ENCODE measurements around the gene ELP1.

The ELP1 gene

DNA sequence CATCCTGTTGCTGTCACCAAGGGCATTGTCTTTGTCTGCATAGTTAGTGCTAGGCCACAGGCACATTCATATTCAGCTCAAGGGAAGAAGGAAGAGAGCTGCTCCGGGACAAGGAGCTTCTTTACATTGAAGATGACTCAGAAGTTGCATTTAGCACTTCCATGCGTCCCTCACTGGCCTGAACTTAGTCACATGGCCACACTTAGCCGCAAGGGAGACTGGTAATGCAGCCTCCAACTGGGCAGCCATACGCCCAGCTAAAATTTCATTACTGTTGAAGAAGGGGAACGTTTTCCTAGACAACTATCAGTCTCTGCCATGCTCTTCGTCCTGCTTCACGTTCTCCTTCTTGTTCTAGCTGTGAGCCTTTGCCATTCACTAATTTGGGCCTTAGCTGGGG, 98.1 kb downstream of the ELP1 start:
- TF ChIP-seq, protein P1, sequence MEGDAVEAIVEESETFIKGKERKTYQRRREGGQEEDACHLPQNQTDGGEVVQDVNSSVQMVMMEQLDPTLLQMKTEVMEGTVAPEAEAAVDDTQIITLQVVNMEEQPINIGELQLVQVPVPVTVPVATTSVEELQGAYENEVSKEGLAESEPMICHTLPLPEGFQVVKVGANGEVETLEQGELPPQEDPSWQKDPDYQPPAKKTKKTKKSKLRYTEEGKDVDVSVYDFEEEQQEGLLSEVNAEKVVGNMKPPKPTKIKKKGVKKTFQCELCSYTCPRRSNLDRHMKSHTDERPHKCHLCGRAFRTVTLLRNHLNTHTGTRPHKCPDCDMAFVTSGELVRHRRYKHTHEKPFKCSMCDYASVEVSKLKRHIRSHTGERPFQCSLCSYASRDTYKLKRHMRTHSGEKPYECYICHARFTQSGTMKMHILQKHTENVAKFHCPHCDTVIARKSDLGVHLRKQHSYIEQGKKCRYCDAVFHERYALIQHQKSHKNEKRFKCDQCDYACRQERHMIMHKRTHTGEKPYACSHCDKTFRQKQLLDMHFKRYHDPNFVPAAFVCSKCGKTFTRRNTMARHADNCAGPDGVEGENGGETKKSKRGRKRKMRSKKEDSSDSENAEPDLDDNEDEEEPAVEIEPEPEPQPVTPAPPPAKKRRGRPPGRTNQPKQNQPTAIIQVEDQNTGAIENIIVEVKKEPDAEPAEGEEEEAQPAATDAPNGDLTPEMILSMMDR (IDR thresholded peaks at IDR 0.05; ENCODE audit: control extremely low read depth, extremely low read depth, low read depth, missing control alignments), result no peak
- no peak for DNase-seq (ENCODE audit: extremely low spot score)
- CTCF ChIA-PET, result interaction anchor here (1.2 to 1.6 kb wide), 3 partner anchors 8 to 50 kb away, joined by 3 to 4 read pairs (median 4); no protein-coding TSS in a partner anchor
- POLR2A ChIA-PET, result no interaction called here

DNA sequence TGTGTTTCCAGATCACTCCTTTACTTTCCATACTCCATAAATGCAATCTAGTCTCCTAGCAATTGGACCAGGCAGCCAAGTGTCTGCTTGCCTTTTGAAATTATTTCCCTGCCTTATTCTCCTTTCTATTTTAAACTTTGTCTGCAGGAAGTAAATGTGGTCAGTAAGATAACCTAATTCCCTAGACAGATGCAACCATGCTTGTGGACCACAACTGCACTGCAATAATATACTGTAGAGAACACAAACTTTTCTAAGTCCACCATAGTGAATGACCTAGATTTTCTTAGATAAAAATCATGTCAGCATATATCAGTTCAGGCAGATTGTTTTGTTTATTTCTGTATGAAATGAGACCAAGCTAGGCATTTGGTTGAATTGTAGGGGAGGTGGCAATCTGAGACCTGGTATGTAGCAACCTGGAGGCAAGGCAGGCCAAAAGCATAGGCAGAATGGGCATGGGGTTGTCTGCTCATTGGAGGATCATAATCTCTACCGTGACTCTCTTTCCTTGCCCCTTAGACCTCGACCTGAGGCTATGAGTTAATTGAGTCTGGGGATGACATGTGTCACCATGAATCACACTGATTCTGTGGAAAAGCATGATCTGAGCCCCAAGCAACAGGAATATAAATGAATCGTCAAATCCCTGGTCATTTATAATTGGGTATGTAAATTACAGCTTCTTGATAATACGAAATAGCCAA, 98.8 kb downstream of the ELP1 start:
- TF ChIP-seq, protein P1 (IDR thresholded peaks at IDR 0.05; ENCODE audit: control extremely low read depth, extremely low read depth, low read depth, missing control alignments), result no peak
- no peak for DNase-seq (ENCODE audit: extremely low spot score)
- ChIA-PET CTCF (interaction anchor here (1.2 to 1.6 kb wide), 2 partner anchors 10 to 51 kb away, joined by 3 to 4 read pairs; no protein-coding TSS in a partner anchor), POLR2A (no interaction called here)

DNA sequence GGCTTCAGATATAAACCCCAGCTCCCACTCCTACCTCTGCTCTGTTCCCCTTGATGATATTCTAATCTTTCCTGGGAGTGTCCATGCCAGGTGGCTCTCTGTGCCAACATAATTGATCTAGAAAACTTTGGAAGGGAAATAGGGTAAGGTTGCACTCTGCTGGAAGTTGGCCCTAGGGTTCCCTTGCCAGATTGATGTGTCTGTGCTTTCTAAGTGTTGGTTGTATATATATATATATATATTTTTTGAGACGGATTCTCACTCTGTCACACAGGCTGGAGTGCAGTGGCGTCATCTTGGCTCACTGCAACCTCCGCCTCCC, 101.8 kb downstream of the ELP1 start:
- ChIA-PET CTCF (interaction anchor here (1.6 to 1.7 kb wide), 2 partner anchors 15 to 70 kb away, joined by 3 to 5 read pairs; no protein-coding TSS in a partner anchor), POLR2A (no interaction called here)
- TF ChIP-seq, protein P1 (IDR thresholded peaks at IDR 0.05; ENCODE audit: control extremely low read depth, extremely low read depth, low read depth, missing control alignments), result no peak
- DNase-seq (ENCODE audit: extremely low spot score), result no peak

DNA sequence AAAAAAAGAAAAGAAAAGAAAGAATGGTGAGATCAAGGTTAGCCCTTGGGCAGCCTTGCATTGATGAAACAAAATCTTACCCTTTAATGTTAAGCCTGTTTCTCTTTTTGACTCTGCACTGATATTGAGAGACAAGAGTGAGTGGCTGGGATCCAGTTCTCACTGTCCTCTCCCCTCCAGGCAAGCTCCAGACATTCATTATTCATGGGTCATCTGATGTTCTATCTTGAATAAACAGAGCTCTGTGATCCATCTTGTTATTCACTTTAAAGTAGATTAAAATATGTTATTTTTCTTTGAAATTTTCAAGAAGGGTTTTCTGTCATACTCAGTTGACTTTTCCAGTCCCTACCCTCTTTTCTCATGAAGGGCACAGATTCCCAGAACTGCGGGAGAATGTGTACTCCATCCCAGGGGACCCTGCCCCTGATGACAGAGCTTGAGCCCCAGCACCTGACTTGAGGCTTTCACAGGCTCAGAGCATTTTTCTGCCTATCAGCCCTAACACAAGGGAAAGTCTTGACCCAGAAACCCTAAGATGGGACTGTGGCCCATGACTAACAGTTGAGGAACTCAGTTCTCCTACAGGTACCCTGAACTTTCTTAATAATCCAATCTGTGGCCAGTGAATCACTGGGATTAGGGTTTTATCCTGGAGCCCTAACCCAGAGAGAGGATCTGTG, 102.3 kb downstream of the ELP1 start:
- CTCF ChIA-PET, result interaction anchor here (0.9 to 1.7 kb wide), 4 partner anchors 11 to 70 kb away, joined by 3 to 5 read pairs (median 4); no protein-coding TSS in a partner anchor
- POLR2A ChIA-PET, result no interaction called here
- TF ChIP-seq, protein P1 (IDR thresholded peaks at IDR 0.05; ENCODE audit: control extremely low read depth, extremely low read depth, low read depth, missing control alignments), result no peak
- no peak for DNase-seq (ENCODE audit: extremely low spot score)

DNA sequence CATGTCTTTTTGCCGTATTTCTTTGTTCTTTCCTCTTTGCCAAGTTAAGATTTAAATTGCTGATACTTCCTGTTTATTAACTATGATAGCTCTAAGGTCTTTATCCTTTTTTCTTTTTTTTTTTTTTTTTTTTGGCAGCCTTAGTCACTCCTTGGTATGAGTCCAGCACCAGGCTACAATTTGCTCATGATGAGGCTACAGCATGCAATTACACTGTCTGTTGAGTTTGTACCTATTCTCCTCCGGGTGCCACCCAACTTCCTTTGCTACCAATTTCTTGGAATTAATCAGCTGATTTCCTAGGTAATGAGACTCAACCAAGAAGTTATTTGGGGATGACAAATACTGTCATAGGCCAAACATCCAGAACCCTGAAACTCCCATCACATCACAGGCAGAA, 103.7 kb downstream of the ELP1 start:
- no peak for DNase-seq (ENCODE audit: extremely low spot score)
- ChIA-PET CTCF (interaction anchor here (1.3 to 1.6 kb wide), 3 partner anchors 13 to 22 kb away, joined by 3 to 5 read pairs (median 4); no protein-coding TSS in a partner anchor), POLR2A (no interaction called here)
- TF ChIP-seq, protein P1 (IDR thresholded peaks at IDR 0.05; ENCODE audit: control extremely low read depth, extremely low read depth, low read depth, missing control alignments), result no peak

DNA sequence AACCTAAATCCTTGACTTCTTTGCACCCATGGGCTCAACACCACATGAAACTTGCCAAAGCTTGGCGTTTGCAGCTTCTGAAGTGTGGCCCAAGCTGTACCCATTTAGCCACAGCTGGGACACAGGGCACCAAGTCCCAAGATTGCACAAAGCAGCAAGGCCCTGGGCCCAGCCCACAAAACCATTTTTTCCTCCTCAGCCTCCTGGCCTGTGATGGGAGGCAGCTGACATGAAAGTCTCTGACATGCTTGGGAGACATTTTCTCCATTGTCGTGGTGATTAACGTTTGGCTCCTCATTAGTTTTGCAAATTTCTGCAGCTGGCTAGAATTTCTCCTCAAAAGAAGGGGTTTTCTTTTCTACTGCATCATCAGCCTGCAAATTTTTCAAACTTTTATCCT, 110.1 kb downstream of the ELP1 start:
- CTCF ChIA-PET, result no interaction called here
- TF ChIP-seq, protein P1 (IDR thresholded peaks at IDR 0.05; ENCODE audit: control extremely low read depth, extremely low read depth, low read depth, missing control alignments), result no peak
- POLR2A ChIA-PET, result no interaction called here
- no peak for DNase-seq (ENCODE audit: extremely low spot score)
